A549 (cell line): ENCODE measurements around the gene THRAP3.

ENCODE experiments used
- PBX3 ChIP-seq: IDR thresholded peaks from 2 replicates; pipeline ENCODE4 v1.6.1; 2012
- ZC3H11A ChIP-seq: fragments of 450-650 bp; IDR thresholded peaks from 2 replicates; pipeline ENCODE4 v1.6.1; 2014; ENCODE audit warnings: antibody characterized with exemption, mild to moderate bottlenecking
- TF ChIP-seq, protein P1 (sequence below): fragments of >200 bp; sonication (Bioruptor Twin); formaldehyde crosslinking; IDR thresholded peaks from 3 replicates; pipeline ENCODE4 v1.5.1; 2016

DNA sequence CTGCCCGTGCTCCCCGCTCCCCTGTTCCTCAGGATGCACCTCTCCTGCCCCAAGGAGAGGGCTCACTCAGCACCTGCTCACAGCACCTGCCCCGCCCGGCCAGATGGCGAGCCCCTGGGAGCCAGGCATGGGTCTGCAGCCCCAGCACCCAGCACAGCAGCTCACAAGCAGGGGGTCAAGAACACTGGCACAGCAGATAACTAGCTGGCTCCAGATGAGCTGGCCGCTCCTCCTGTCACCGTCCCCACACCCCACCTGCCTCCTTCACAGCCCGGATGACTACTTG lies 120.1 kb downstream of the THRAP3 start:
- TF ChIP-seq, protein P1, sequence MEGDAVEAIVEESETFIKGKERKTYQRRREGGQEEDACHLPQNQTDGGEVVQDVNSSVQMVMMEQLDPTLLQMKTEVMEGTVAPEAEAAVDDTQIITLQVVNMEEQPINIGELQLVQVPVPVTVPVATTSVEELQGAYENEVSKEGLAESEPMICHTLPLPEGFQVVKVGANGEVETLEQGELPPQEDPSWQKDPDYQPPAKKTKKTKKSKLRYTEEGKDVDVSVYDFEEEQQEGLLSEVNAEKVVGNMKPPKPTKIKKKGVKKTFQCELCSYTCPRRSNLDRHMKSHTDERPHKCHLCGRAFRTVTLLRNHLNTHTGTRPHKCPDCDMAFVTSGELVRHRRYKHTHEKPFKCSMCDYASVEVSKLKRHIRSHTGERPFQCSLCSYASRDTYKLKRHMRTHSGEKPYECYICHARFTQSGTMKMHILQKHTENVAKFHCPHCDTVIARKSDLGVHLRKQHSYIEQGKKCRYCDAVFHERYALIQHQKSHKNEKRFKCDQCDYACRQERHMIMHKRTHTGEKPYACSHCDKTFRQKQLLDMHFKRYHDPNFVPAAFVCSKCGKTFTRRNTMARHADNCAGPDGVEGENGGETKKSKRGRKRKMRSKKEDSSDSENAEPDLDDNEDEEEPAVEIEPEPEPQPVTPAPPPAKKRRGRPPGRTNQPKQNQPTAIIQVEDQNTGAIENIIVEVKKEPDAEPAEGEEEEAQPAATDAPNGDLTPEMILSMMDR, result no peak
- TF ChIP-seq ZC3H11A (no peak), PBX3 (no peak)
